ENCODE data around the gene RFPL3. TPM values are rescaled to one million over a fixed set of nuclear protein-coding genes. Genes with fewer than 3 reads are reported as not detected.
A peak's percentile ranks its signal among the peaks of the same experiment; 100 is the strongest.

Gene RFPL3
- total and polyA plus RNA-seq, 8 donors, result 0.21 TPM; not detected in 7

GRCh38 chr22:32352681-32353080 lies 5.0 kb upstream of the RFPL3 start:
- ATAC-seq (no peak), DNase-seq (no peak), FAIRE-seq (no peak)
- WGBS, 2 donors, result 79 to 90% methylated on average over 14 of the region's 14 CpGs
- no peak for TF ChIP-seq CTCF (IDR thresholded peaks at IDR 0.05)
- no peak overlapping the region for H3K4me3 ChIP-seq
- H3K9me3 ChIP-seq, result no peaks in the 10 kb centered on the region
- intact Hi-C loops (cut with DNase I), result no loop called here
- H3K27me3 ChIP-seq, result no peaks in the 10 kb centered on the region
- no peak overlapping the region for H3K27ac ChIP-seq
- no peaks in the 10 kb centered on the region for H3K36me3 ChIP-seq
- H3K4me1 ChIP-seq, result no peaks in the 10 kb centered on the region

- WGBS, 2 donors, result 82 to 90% methylated on average over 28 of the region's 28 CpGs
- Histone ChIP-seq H3K36me3 (no peaks in the 10 kb centered on the region), H3K9me3 (no peaks in the 10 kb centered on the region), H3K27ac (no peak overlapping the region), H3K4me1 (no peaks in the 10 kb centered on the region), H3K4me3 (no peak overlapping the region), H3K27me3 (no peaks in the 10 kb centered on the region)
- no peak for TF ChIP-seq CTCF (IDR thresholded peaks at IDR 0.05)
- ATAC-seq (no peak), FAIRE-seq (no peak), DNase-seq (peak in 1 of 6 donors; percentile 43)
- intact Hi-C loops (cut with DNase I), result no loop called here
Observed at GRCh38 chr22:32353292-32353691, 4.4 kb upstream of the RFPL3 start.

- H3K4me1 ChIP-seq, result no peaks in the 10 kb centered on the region
- no peaks in the 10 kb centered on the region for H3K36me3 ChIP-seq
- intact Hi-C loops (cut with DNase I), result no loop called here
- no peak overlapping the region for H3K27ac ChIP-seq
- DNase-seq, result peak in 1 of 6 donors; percentile 41
- FAIRE-seq, result no peak
- WGBS, 2 donors, result 74 to 81% methylated on average over 6 to 19 of the region's 19 CpGs
- TF ChIP-seq CTCF (IDR thresholded peaks at IDR 0.05), result no peak
- H3K9me3 ChIP-seq, result no peaks in the 10 kb centered on the region
- no peak for ATAC-seq
- H3K4me3 ChIP-seq, result no peak overlapping the region
- H3K27me3 ChIP-seq, result no peaks in the 10 kb centered on the region
Observed at GRCh38 chr22:32353840-32354239, 3.8 kb upstream of the RFPL3 start.

- FAIRE-seq, result no peak
- 74 to 88% methylated on average over 30 of the region's 30 CpGs for WGBS, 2 donors
Observed at GRCh38 chr22:32354360-32355351, 3.0 kb upstream of the RFPL3 start.

More at GRCh38 chr22:32354360-32355351, 3.0 kb upstream of the RFPL3 start:
- H3K4me3 ChIP-seq, result no peak overlapping the region
- DNase-seq (peak in 1 of 6 donors; percentile 50), ATAC-seq (no peak)
- TF ChIP-seq CTCF (IDR thresholded peaks at IDR 0.05), result no peak
- H3K27ac ChIP-seq, result no peak overlapping the region
- intact Hi-C loops (cut with DNase I), result no loop called here
- H3K27me3 ChIP-seq, result no peaks in the 10 kb centered on the region
- H3K9me3 ChIP-seq, result no peaks in the 10 kb centered on the region
- H3K36me3 ChIP-seq, result no peaks in the 10 kb centered on the region
- H3K4me1 ChIP-seq, result no peaks in the 10 kb centered on the region
